Kidney epithelial cell (primary cell): Measurements from ENCODE around the gene LTBP1. TPM values are rescaled to one million over a fixed set of nuclear protein-coding genes. Genes with fewer than 3 reads are reported as not detected.

Experiments
- DNase-seq: peaks from one replicate; pipeline ENCODE4 v3.0.0-alpha.2; 2010; ENCODE audit warnings: low read depth
- H3K27me3 ChIP-seq: 2 replicates; pipeline ENCODE4 v1.6.0; 2011; ENCODE audit warnings: low read length; ENCODE audit not compliant: control insufficient read depth, insufficient read depth
- H3K36me3 ChIP-seq: 2 replicates; pipeline ENCODE4 v1.5.1; 2011; ENCODE audit warnings: low read length; ENCODE audit not compliant: control insufficient read depth, insufficient read depth
- H3K4me3 ChIP-seq: 2 replicates; pipeline ENCODE4 v1.5.1; 2011; ENCODE audit warnings: low read depth, mild to moderate bottlenecking, control low read depth, low read length
- CTCF ChIP-seq: IDR thresholded peaks from 2 replicates; pipeline ENCODE4 v1.5.1; 2011; ENCODE audit warnings: mild to moderate bottlenecking, moderate library complexity, low read length, control low read depth, inconsistent platforms; ENCODE audit not compliant: insufficient read depth, poor library complexity, severe bottlenecking
- total RNA-seq: library from RNA; depleted of rRNA; stranded (reverse); fragments of >200 nt; gene quantifications from 2 replicates; pipeline ENCODE4 v1.2.3, GENCODE V29; 2015

LTBP1 gene
- total RNA-seq, 1 donor from 2014 or later, result 39.3 TPM

GRCh38 chr2:32993005-32993539, 46.3 kb downstream of the LTBP1 start:
- Histone ChIP-seq H3K27me3 (no peaks in the 10 kb centered on the region), H3K4me3 (no peak overlapping the region), H3K36me3 (no peaks in the 10 kb centered on the region)
- no peak for DNase-seq
- TF ChIP-seq CTCF, result no peak

GRCh38 chr2:32997705-32998104, 51.0 kb downstream of the LTBP1 start:
- H3K4me3 ChIP-seq, result no peak overlapping the region
- no peak for DNase-seq
- H3K27me3 ChIP-seq, result no peaks in the 10 kb centered on the region
- no peak for TF ChIP-seq CTCF
- H3K36me3 ChIP-seq, result no peaks in the 10 kb centered on the region

GRCh38 chr2:33000986-33001385, 54.2 kb downstream of the LTBP1 start:
- no peaks in the 10 kb centered on the region for H3K36me3 ChIP-seq
- no peak overlapping the region for H3K4me3 ChIP-seq
- no peak for DNase-seq
- TF ChIP-seq CTCF, result no peak
- no peaks in the 10 kb centered on the region for H3K27me3 ChIP-seq

GRCh38 chr2:33001823-33002222, 55.1 kb downstream of the LTBP1 start:
- no peak overlapping the region for H3K4me3 ChIP-seq
- TF ChIP-seq CTCF, result no peak
- DNase-seq, result no peak
- H3K36me3 ChIP-seq, result no peaks in the 10 kb centered on the region
- no peaks in the 10 kb centered on the region for H3K27me3 ChIP-seq

GRCh38 chr2:33002863-33003262, 56.1 kb downstream of the LTBP1 start:
- no peak for TF ChIP-seq CTCF
- Histone ChIP-seq H3K36me3 (no peaks in the 10 kb centered on the region), H3K27me3 (no peaks in the 10 kb centered on the region), H3K4me3 (no peak overlapping the region)
- no peak for DNase-seq

- TF ChIP-seq CTCF, result no peak
- Histone ChIP-seq H3K4me3 (no peak overlapping the region), H3K36me3 (no peaks in the 10 kb centered on the region), H3K27me3 (no peaks in the 10 kb centered on the region)
- DNase-seq, result no peak
Observed at GRCh38 chr2:33005057-33005456, 58.3 kb downstream of the LTBP1 start.
